ENCODE measurements around the gene SLC39A13.

SLC39A13 gene

GRCh38 chr11:47447906-47448305, 39.5 kb downstream of the SLC39A13 start:
- no peak for TF ChIP-seq CTCF (IDR thresholded peaks at IDR 0.05; ENCODE audit: extremely low read depth, missing control alignments)
- DNase-seq (ENCODE audit: low spot score) = no peak

GRCh38 chr11:47448566-47449427, 40.4 kb downstream of the SLC39A13 start, which contains the start of gene RAPSN:
TSS of gene RAPSN (minus strand) at chr11:47449136. CDS start at chr11:47448964, 172 bp downstream.
- no peak for DNase-seq (ENCODE audit: low spot score)
- no peak for TF ChIP-seq CTCF (IDR thresholded peaks at IDR 0.05; ENCODE audit: extremely low read depth, missing control alignments)

- no peak for TF ChIP-seq CTCF (IDR thresholded peaks at IDR 0.05; ENCODE audit: extremely low read depth, missing control alignments)
- no peak for DNase-seq (ENCODE audit: low spot score)
Observed at GRCh38 chr11:47449541-47449940, 41.2 kb downstream of the SLC39A13 start.

- no peak for TF ChIP-seq CTCF (IDR thresholded peaks at IDR 0.05; ENCODE audit: extremely low read depth, missing control alignments)
- DNase-seq (ENCODE audit: low spot score) = no peak
Observed at GRCh38 chr11:47451436-47451835, 43.0 kb downstream of the SLC39A13 start.

- TF ChIP-seq CTCF (IDR thresholded peaks at IDR 0.05; ENCODE audit: extremely low read depth, missing control alignments) = no peak
- DNase-seq (ENCODE audit: low spot score) = no peak
Observed at GRCh38 chr11:47451990-47452389, 43.6 kb downstream of the SLC39A13 start.

GRCh38 chr11:47453365-47453764, 45.0 kb downstream of the SLC39A13 start:
- no peak for TF ChIP-seq CTCF (IDR thresholded peaks at IDR 0.05; ENCODE audit: extremely low read depth, missing control alignments)

GRCh38 chr11:47454258-47454671, 45.9 kb downstream of the SLC39A13 start:
- peak; percentile 84 for DNase-seq (ENCODE audit: low spot score)

More at GRCh38 chr11:47453365-47453764, 45.0 kb downstream of the SLC39A13 start:
- DNase-seq (ENCODE audit: low spot score) = no peak

More at GRCh38 chr11:47454258-47454671, 45.9 kb downstream of the SLC39A13 start:
- TF ChIP-seq CTCF (IDR thresholded peaks at IDR 0.05; ENCODE audit: extremely low read depth, missing control alignments) = peak; percentile 82
